ENCODE measurements around the gene KEAP1.

DNA sequence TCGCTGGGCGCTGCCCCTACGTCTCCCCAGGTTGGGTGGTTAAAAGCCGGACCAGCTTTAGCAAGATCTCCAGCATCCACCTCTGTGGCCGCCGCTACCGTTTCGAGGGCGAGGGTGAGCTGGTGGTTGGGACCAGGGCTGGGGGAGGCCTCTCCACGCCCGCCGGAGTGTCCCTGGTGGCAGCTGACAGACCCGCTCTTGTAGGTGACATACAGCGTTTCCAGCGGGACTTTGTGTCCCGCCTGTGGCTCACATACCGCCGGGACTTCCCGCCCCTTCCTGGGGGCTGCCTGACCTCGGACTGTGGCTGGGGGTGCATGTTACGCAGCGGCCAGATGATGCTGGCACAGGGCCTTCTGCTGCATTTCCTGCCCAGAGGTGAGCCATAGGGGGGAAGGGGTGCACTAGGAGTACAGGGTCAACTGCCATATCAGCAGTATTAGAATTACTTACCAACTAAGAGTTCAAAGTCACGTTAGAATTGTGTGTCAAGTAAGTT lies 41.6 kb upstream of the KEAP1 start:
- TF ChIP-seq, protein P1, sequence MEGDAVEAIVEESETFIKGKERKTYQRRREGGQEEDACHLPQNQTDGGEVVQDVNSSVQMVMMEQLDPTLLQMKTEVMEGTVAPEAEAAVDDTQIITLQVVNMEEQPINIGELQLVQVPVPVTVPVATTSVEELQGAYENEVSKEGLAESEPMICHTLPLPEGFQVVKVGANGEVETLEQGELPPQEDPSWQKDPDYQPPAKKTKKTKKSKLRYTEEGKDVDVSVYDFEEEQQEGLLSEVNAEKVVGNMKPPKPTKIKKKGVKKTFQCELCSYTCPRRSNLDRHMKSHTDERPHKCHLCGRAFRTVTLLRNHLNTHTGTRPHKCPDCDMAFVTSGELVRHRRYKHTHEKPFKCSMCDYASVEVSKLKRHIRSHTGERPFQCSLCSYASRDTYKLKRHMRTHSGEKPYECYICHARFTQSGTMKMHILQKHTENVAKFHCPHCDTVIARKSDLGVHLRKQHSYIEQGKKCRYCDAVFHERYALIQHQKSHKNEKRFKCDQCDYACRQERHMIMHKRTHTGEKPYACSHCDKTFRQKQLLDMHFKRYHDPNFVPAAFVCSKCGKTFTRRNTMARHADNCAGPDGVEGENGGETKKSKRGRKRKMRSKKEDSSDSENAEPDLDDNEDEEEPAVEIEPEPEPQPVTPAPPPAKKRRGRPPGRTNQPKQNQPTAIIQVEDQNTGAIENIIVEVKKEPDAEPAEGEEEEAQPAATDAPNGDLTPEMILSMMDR (IDR thresholded peaks at IDR 0.05) = no peak
- no peak for TF ChIP-seq POLR2AphosphoS5 (IDR thresholded peaks at IDR 0.05)

Data from upper lobe of left lung (tissue), 4 donors.